ENCODE results near the gene SH2B3.

SH2B3 gene

DNA sequence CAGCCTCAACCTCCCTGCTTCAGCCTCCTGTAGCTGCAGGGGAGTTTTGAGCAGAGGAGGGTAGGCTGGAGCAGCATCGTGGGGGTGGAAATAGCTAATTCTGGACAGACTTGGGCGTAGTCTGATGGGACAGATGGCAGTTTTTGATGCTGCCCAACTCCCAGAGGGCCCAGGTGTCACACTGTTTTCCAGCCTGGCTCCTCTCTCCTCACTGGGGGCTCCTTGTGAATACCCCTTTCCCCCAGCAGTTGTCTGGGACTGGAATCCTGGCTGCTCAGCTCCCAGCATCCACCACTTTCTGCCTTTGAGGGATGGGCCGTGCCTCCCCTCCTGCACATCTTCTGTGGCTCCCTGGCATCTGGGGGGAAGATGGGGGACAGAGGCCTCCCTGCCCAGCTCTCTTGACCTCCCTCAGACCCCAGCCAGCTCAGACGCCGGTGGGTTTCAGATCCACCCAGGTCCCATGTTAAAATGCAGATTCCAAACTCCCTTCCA, 34.0 kb downstream of the SH2B3 start:
- Histone ChIP-seq H3K36me3 (peaks cover 0 to 24% (median 13%) of the 10 kb centered on the region in 3 donors), H3K27me3 (no peaks in the 10 kb centered on the region), H3K4me3 (no peak overlapping the region), H3K27ac (no peak overlapping the region), H3K9me3 (no peaks in the 10 kb centered on the region), H3K4me1 (peaks cover 0 to 35% (median 25%) of the 10 kb centered on the region in 4 donors)
- no peak for DNase-seq
- intact Hi-C loops (cut with DNase I; ENCODE audit: low total_unique reads), result no loop called here
- no peak for TF ChIP-seq CTCF (IDR thresholded peaks at IDR 0.05)

DNA sequence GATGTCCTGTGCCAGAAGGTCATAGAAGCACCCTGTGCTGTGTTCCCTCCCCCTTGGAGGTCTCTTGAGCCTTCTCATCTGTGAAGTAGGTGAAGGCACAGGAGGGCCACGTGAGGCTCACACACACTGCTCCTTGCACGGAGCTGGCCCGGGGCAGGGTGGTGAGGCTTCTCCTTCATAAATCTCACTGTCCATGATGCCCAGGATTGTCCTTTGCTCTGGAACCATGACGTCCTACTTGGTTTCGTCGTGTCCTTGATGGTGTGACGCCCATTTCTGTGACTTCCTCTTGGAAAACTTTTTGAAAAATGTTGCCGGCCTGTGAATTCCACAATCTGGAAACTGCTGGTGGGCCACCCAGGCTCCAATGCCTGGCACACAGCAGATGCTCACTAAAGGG, 34.4 kb downstream of the SH2B3 start:
- peaks cover 0 to 28% (median 18%) of the 10 kb centered on the region in 3 donors for H3K36me3 ChIP-seq
- no peak for TF ChIP-seq CTCF (IDR thresholded peaks at IDR 0.05)
- peak in 1 of 2 donors; percentile 59 for DNase-seq
- no peaks in the 10 kb centered on the region for H3K9me3 ChIP-seq
- no peak overlapping the region for H3K4me3 ChIP-seq
- peaks cover 0 to 35% (median 23%) of the 10 kb centered on the region in 4 donors for H3K4me1 ChIP-seq
- H3K27me3 ChIP-seq, result no peaks in the 10 kb centered on the region
- intact Hi-C loops (cut with DNase I; ENCODE audit: low total_unique reads), result no loop called here
- no peak overlapping the region for H3K27ac ChIP-seq

DNA sequence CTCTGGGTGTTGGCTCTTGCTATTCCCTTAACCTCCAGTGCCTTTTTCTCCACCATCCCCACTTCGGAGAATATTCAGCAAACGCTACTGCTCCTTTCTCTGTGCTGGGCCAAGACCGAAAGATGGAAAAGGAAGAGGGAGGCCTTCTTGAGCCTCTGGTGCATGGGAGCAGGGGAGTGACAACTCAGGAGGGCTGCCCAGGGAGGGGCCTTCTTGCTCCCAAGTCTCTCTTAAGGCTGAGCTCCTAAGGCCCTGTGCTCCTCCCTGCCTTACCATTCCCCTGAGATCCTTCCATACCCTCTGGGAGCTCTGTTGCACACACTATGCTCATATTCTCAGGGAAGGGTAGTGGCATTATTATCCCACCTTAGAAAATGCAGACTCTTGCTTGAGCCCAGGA, 34.9 kb downstream of the SH2B3 start:
- Histone ChIP-seq H3K36me3 (peaks cover 0 to 33% (median 22%) of the 10 kb centered on the region in 3 donors), H3K4me1 (peaks cover 0 to 35% (median 23%) of the 10 kb centered on the region in 4 donors), H3K27ac (no peak overlapping the region), H3K27me3 (no peaks in the 10 kb centered on the region), H3K4me3 (no peak overlapping the region), H3K9me3 (no peaks in the 10 kb centered on the region)
- intact Hi-C loops (cut with DNase I; ENCODE audit: low total_unique reads), result no loop called here
- TF ChIP-seq CTCF (IDR thresholded peaks at IDR 0.05), result no peak
- no peak for DNase-seq

- Histone ChIP-seq H3K27me3 (no peaks in the 10 kb centered on the region), H3K4me1 (peaks cover 0 to 35% (median 25%) of the 10 kb centered on the region in 4 donors), H3K27ac (no peak overlapping the region), H3K9me3 (no peaks in the 10 kb centered on the region), H3K4me3 (no peak overlapping the region), H3K36me3 (peaks cover 0 to 40% (median 29%) of the 10 kb centered on the region in 3 donors)
- DNase-seq, result peak; percentile 4 to 19
- intact Hi-C loops (cut with DNase I; ENCODE audit: low total_unique reads), result no loop called here
- TF ChIP-seq CTCF (IDR thresholded peaks at IDR 0.05), result no peak
Observed at GRCh38 chr12:111441107-111441928, 35.6 kb downstream of the SH2B3 start.

GRCh38 chr12:111442301-111443045, 36.8 kb downstream of the SH2B3 start:
- intact Hi-C loops (cut with DNase I; ENCODE audit: low total_unique reads), result no loop called here
- H3K4me1 ChIP-seq, result peaks cover 0 to 42% (median 25%) of the 10 kb centered on the region in 4 donors
- TF ChIP-seq CTCF (IDR thresholded peaks at IDR 0.05), result no peak
- H3K9me3 ChIP-seq, result no peaks in the 10 kb centered on the region
- H3K36me3 ChIP-seq, result peaks cover under 1 to 52% (median 41%) of the 10 kb centered on the region in 3 donors
- H3K4me3 ChIP-seq, result no peak overlapping the region
- H3K27me3 ChIP-seq, result no peaks in the 10 kb centered on the region
- H3K27ac ChIP-seq, result peak overlapping the region in 1 of 2 donors; percentile 12
- DNase-seq, result peak in 1 of 2 donors; percentile 58
